Measurements from ENCODE around the gene RPA1.

The RPA1 gene

DNA sequence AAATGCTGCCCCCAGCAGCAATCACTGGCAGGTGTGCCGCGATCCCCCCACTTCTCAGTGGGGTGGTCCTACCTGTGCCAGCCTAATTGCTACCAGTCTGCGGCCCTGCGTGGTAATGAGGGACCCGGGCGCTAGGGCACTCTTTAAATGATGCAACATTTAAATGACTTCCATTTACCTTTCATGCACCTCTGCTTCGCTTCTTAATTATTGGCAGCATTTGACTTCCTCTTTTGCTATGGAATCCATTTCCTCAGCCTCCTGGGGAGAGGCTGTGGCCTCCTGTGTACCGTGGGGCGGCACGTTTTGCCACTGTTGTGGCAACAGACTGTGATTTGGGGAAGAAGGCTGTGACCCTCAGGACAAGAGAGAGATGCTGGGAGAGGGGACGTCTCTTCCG is 86.1 kb downstream of the RPA1 start:
- no peak for TF ChIP-seq ZNF175 (tag by site-specific recombination; IDR thresholded peaks at IDR 0.05)
- no peak for TF ChIP-seq SP3 (tag by site-specific recombination; IDR thresholded peaks at IDR 0.05)
- TF ChIP-seq ZNF670 (tag by site-specific recombination; IDR thresholded peaks at IDR 0.05; ENCODE audit: low read depth) = no peak
- no peak for TF ChIP-seq ZNF510 (tag by site-specific recombination; IDR thresholded peaks at IDR 0.05; ENCODE audit: insufficient replicate concordance)
- TF ChIP-seq ZNF16 (tag by site-specific recombination; IDR thresholded peaks at IDR 0.05; ENCODE audit: low read depth) = no peak
- no peak for TF ChIP-seq ZNF830 (tag by site-specific recombination; IDR thresholded peaks at IDR 0.05; ENCODE audit: low read depth)
- H3K4me1 ChIP-seq (ENCODE audit: control insufficient read depth, insufficient read depth, low read length) = no peaks in the 10 kb centered on the region
- H3K4me3 ChIP-seq (ENCODE audit: low read depth, low read length) = no peak overlapping the region
- no peaks in the 10 kb centered on the region for H3K9me3 ChIP-seq (ENCODE audit: control insufficient read depth, insufficient read depth, low read depth, low read length)
- no peak overlapping the region for H3K27ac ChIP-seq (ENCODE audit: extremely low read depth, low read depth, low read length)
- POLR2A ChIA-PET = interaction anchor here (0.7 to 1.0 kb wide), 2 partner anchors 107 to 234 kb away, joined by 8 read pairs; no protein-coding TSS in a partner anchor
- H3K36me3 ChIP-seq (ENCODE audit: control insufficient read depth in 2 of 2, insufficient read depth in 1 of 2, low read length in 2 of 2) = no peaks in the 10 kb centered on the region
- CTCF ChIA-PET = interaction anchor here (0.9 to 1.1 kb wide), 2 partner anchors 35 to 110 kb away, joined by 3 to 4 read pairs; no protein-coding TSS in a partner anchor

DNA sequence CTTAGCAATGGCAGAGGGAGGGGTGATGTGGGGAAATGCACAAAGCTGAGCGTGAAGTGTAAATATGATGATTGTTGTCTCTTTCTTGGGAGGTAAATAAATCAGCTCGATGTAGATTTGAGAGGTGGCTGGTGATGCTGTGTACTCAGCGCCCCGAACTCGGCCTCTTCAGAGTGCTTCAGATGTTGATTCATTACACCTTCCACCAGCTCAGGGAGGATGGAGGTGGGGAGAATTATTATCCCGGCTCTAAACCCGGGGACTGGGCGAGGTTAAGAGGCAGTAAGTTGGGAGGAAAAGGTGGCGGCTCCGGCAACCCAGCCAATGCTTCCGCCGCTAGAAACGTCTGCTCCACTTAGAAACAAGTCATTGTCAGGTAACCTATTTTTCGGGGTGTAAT is 86.5 kb downstream of the RPA1 start:
- H3K36me3 ChIP-seq (ENCODE audit: control insufficient read depth in 2 of 2, insufficient read depth in 1 of 2, low read length in 2 of 2) = no peaks in the 10 kb centered on the region
- no peaks in the 10 kb centered on the region for H3K9me3 ChIP-seq (ENCODE audit: control insufficient read depth, insufficient read depth, low read depth, low read length)
- no peak overlapping the region for H3K27ac ChIP-seq (ENCODE audit: extremely low read depth, low read depth, low read length)
- no peaks in the 10 kb centered on the region for H3K4me1 ChIP-seq (ENCODE audit: control insufficient read depth, insufficient read depth, low read length)
- ChIA-PET CTCF (interaction anchor here (0.8 to 1.1 kb wide), 3 partner anchors 34 to 466 kb away, joined by 3 to 4 read pairs (median 3); no protein-coding TSS in a partner anchor), POLR2A (interaction anchor here (0.7 kb wide), 1 partner anchor 462 kb away, joined by 5 read pairs; no protein-coding TSS in a partner anchor)
- no peak overlapping the region for H3K4me3 ChIP-seq (ENCODE audit: low read depth, low read length)
- TF ChIP-seq ZNF560 (tag by site-specific recombination; IDR thresholded peaks at IDR 0.05; ENCODE audit: borderline replicate concordance) = no peak
- no peak for TF ChIP-seq ZNF140 (tag by site-specific recombination; IDR thresholded peaks at IDR 0.05)
- TF ChIP-seq ZNF621 (tag by site-specific recombination; IDR thresholded peaks at IDR 0.05) = no peak
- TF ChIP-seq, protein P1, sequence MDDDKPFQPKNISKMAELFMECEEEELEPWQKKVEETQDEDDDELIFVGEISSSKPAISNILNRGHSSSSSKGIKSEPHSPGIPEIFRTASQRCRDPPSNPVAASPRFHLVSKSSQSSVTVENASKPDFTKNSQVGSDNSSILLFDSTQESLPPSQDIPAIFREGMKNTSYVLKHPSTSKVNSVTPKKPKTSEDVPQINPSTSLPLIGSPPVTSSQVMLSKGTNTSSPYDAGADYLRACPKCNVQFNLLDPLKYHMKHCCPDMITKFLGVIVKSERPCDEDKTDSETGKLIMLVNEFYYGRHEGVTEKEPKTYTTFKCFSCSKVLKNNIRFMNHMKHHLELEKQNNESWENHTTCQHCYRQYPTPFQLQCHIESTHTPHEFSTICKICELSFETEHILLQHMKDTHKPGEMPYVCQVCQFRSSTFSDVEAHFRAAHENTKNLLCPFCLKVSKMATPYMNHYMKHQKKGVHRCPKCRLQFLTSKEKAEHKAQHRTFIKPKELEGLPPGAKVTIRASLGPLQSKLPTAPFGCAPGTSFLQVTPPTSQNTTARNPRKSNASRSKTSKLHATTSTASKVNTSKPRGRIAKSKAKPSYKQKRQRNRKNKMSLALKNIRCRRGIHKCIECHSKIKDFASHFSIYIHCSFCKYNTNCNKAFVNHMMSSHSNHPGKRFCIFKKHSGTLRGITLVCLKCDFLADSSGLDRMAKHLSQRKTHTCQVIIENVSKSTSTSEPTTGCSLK (tag by site-specific recombination; IDR thresholded peaks at IDR 0.05) = no peak
- TF ChIP-seq, protein P2, sequence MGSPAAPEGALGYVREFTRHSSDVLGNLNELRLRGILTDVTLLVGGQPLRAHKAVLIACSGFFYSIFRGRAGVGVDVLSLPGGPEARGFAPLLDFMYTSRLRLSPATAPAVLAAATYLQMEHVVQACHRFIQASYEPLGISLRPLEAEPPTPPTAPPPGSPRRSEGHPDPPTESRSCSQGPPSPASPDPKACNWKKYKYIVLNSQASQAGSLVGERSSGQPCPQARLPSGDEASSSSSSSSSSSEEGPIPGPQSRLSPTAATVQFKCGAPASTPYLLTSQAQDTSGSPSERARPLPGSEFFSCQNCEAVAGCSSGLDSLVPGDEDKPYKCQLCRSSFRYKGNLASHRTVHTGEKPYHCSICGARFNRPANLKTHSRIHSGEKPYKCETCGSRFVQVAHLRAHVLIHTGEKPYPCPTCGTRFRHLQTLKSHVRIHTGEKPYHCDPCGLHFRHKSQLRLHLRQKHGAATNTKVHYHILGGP (tag by site-specific recombination; IDR thresholded peaks at IDR 0.05) = no peak
- TF ChIP-seq ZNF624 (tag by site-specific recombination; IDR thresholded peaks at IDR 0.05) = no peak
- TF ChIP-seq, protein P3, sequence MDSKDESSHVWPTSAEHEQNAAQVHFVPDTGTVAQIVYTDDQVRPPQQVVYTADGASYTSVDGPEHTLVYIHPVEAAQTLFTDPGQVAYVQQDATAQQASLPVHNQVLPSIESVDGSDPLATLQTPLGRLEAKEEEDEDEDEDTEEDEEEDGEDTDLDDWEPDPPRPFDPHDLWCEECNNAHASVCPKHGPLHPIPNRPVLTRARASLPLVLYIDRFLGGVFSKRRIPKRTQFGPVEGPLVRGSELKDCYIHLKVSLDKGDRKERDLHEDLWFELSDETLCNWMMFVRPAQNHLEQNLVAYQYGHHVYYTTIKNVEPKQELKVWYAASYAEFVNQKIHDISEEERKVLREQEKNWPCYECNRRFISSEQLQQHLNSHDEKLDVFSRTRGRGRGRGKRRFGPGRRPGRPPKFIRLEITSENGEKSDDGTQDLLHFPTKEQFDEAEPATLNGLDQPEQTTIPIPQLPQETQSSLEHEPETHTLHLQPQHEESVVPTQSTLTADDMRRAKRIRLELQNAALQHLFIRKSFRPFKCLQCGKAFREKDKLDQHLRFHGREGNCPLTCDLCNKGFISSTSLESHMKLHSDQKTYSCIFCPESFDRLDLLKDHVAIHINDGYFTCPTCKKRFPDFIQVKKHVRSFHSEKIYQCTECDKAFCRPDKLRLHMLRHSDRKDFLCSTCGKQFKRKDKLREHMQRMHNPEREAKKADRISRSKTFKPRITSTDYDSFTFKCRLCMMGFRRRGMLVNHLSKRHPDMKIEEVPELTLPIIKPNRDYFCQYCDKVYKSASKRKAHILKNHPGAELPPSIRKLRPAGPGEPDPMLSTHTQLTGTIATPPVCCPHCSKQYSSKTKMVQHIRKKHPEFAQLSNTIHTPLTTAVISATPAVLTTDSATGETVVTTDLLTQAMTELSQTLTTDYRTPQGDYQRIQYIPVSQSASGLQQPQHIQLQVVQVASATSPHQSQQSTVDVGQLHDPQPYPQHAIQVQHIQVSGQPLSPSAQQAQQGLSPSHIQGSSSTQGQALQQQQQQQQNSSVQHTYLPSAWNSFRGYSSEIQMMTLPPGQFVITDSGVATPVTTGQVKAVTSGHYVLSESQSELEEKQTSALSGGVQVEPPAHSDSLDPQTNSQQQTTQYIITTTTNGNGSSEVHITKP (tag by site-specific recombination; IDR thresholded peaks at IDR 0.05) = no peak
- TF ChIP-seq ZNF146 (tag by site-specific recombination; IDR thresholded peaks at IDR 0.05) = no peak
- TF ChIP-seq ZSCAN23 (tag by site-specific recombination; IDR thresholded peaks at IDR 0.05) = no peak
- TF ChIP-seq ZNF10 (tag by site-specific recombination; IDR thresholded peaks at IDR 0.05) = no peak
- no peak for TF ChIP-seq ZNF558 (tag by site-specific recombination; IDR thresholded peaks at IDR 0.05)
- TF ChIP-seq, protein P4, sequence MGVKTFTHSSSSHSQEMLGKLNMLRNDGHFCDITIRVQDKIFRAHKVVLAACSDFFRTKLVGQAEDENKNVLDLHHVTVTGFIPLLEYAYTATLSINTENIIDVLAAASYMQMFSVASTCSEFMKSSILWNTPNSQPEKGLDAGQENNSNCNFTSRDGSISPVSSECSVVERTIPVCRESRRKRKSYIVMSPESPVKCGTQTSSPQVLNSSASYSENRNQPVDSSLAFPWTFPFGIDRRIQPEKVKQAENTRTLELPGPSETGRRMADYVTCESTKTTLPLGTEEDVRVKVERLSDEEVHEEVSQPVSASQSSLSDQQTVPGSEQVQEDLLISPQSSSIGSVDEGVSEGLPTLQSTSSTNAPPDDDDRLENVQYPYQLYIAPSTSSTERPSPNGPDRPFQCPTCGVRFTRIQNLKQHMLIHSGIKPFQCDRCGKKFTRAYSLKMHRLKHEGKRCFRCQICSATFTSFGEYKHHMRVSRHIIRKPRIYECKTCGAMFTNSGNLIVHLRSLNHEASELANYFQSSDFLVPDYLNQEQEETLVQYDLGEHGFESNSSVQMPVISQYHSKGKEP (tag by site-specific recombination; IDR thresholded peaks at IDR 0.05) = no peak
- no peak for TF ChIP-seq KLF8 (tag by site-specific recombination; IDR thresholded peaks at IDR 0.05)
- TF ChIP-seq ZNF366 (tag by site-specific recombination; conservative IDR thresholded peaks at IDR 0.05) = no peak
- TF ChIP-seq, protein P5, sequence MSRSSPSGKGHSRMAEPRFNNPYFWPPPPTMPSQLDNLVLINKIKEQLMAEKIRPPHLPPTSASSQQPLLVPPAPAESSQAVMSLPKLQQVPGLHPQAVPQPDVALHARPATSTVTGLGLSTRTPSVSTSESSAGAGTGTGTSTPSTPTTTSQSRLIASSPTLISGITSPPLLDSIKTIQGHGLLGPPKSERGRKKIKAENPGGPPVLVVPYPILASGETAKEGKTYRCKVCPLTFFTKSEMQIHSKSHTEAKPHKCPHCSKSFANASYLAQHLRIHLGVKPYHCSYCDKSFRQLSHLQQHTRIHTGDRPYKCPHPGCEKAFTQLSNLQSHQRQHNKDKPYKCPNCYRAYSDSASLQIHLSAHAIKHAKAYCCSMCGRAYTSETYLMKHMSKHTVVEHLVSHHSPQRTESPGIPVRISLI (tag by site-specific recombination; IDR thresholded peaks at IDR 0.05) = no peak
- TF ChIP-seq, protein P6, sequence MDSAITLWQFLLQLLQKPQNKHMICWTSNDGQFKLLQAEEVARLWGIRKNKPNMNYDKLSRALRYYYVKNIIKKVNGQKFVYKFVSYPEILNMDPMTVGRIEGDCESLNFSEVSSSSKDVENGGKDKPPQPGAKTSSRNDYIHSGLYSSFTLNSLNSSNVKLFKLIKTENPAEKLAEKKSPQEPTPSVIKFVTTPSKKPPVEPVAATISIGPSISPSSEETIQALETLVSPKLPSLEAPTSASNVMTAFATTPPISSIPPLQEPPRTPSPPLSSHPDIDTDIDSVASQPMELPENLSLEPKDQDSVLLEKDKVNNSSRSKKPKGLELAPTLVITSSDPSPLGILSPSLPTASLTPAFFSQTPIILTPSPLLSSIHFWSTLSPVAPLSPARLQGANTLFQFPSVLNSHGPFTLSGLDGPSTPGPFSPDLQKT (IDR thresholded peaks at IDR 0.05; ENCODE audit: borderline replicate concordance, low read depth, low read length) = no peak
- no peak for TF ChIP-seq ZNF223 (tag by site-specific recombination; IDR thresholded peaks at IDR 0.05)
- TF ChIP-seq PRDM1 (tag by site-specific recombination; IDR thresholded peaks at IDR 0.05) = no peak

Data from HEK293 (cell line).